M059J (cell line): ENCODE measurements around the gene NOP56. TPM values are rescaled to one million over a fixed set of nuclear protein-coding genes. Genes with fewer than 3 reads are reported as not detected.

Source experiments
- DNase-seq: peaks from one replicate; pipeline ENCODE4 v3.0.0-alpha.2; 2012; ENCODE audit warnings: low read depth
- total RNA-seq: library from RNA; depleted of rRNA; stranded (reverse); fragments of >200 nt; shearing (Covaris generic); gene quantifications from 2 replicates; pipeline ENCODE4 v1.2.3, GENCODE V29; 2014; rRNA removed

The NOP56 gene, protein sequence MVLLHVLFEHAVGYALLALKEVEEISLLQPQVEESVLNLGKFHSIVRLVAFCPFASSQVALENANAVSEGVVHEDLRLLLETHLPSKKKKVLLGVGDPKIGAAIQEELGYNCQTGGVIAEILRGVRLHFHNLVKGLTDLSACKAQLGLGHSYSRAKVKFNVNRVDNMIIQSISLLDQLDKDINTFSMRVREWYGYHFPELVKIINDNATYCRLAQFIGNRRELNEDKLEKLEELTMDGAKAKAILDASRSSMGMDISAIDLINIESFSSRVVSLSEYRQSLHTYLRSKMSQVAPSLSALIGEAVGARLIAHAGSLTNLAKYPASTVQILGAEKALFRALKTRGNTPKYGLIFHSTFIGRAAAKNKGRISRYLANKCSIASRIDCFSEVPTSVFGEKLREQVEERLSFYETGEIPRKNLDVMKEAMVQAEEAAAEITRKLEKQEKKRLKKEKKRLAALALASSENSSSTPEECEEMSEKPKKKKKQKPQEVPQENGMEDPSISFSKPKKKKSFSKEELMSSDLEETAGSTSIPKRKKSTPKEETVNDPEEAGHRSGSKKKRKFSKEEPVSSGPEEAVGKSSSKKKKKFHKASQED
- total RNA-seq, result 120 and 163 TPM in 2 replicates

DNA sequence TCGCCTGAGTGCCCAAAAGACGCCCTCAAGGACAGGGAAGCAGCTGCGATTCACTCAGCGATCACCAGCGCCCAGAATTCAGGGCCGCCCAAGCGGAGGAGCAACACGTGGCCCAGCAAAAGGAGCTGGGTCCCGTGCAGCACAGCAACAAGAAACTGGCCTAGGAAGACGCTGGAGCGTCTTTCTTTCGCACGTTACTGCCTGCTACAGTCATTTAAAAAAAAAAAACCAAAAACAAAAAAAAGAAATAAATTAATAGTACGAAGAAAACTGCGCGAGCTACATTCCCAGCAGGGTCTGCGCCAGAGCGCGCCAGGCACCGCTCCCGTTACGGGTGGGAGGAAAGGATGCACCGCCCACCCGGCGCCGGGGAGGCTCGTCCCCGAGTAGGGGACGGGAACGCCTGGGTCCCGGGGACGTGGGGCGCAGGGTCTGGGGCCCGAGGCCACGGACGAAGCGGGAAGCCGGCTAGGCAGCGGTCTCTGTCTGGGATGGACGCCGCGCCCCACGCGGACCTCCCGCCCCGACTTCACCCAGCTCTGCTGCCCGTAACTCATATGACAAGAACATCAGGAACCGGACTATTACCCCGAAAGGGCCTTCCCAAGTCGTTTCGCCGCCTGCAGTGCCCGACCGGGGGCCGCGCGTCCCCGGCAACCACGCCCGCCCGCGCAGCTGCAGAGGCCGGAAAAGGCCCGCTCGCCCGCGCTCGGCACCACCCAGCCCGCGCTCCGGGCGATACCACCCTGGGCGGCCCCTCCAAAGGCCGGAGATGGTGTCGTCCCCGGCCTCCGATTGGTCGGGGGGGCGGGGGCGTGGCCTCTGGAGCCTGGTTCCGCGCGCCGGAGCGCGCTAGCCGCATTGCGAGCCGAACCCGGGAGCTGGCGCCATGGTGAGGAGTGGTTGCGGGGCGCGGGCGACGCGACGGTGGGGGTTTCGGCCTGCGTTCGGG, at the start of gene NOP56:
NOP56 (plus strand) TSS at position 861 of the 952 bp plus-strand sequence; CDS start at position 890, 29 bp downstream.
- peak; percentile 92 for DNase-seq

DNA sequence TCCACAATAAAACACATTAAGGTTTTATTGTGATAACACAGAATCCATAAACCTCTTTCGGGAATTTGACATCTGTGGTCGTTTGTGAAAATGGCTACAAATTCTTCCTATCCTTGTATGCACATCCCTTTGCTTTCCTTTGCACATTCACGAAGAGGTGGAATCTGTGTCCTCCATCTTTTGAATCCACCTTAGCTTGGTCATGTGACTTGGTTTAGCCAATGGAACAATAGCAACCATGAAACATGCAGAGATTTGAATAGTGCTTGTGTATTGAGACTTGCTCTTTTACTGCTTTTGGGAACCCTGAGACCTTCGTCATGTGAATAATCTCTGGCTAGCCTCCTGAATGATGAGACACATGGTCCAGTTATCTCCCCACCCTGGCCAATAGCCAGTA, 49.7 kb upstream of the NOP56 start:
- DNase-seq, result peak; percentile 50

DNA sequence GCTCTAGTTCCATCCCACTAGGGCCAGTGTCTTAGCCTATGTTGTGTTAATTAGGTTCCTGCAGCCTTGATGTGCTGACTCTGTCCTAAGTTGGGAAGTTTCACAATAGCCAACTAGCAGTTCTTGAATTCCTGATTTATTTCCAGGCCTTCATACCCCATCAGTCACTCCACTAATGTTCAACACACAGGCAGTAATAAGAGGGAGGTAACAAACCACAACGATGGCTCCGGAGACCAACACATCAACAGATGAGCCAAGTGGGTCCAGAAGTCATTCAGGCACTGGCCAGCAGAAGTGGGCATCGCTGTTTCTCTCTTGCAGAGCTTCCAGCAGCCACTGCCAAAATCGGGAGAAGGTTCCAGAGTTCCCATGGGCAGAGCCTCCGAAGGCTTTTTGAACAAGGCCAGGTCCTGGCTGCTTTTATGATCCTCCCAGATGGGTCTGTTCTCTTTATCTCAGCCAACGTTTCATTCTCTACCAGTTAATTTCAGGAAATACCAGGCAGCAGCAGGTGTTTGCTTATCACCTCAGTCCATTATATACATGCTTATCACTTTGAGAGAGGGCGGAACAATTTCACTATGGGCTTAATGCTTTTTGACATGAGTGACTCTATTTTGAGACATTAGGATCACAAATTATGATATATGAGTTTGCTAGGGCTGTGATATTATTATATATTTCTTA, 48.5 kb upstream of the NOP56 start:
- DNase-seq, result no peak

DNA sequence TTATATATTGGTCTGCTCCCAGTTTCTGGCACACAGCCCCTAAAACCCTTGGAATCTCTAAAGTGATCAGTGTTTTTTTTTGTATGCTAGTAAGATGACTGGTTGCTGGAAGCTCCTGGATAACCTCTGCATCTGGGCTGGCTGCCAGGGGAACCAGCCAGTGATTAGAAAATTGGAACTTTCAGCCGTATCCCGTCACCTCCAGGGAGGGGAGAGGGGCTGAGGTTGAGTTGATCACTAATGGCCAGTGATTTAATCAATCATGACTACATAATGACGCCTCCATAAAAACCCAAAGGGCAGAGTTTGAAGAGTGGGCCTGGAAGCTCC, 48.0 kb upstream of the NOP56 start:
- peak; percentile 12 for DNase-seq

DNA sequence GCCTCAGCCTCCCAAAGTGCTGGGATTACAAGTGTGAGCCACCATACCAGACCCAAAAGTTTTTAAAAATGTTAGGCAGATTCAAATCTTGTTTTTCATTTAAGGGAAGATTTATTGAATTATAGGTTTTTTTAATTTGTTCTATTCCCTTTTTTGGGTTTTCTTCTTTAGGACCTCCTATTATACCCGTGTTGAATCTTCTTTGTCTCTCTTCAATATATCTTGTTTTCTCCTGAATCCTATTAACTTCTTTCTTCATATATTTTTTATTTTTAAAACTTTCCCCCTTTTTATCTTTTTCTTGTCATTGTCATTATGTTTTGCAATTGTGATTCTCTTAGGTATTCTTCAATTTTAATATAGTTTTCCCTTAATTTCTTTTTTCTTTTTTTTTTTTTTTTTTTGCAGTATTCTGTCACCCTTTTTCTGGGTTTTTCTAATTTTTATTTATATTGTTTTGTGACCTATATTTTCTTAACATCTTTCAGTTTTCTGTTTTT, 45.9 kb upstream of the NOP56 start:
- DNase-seq, result no peak

DNA sequence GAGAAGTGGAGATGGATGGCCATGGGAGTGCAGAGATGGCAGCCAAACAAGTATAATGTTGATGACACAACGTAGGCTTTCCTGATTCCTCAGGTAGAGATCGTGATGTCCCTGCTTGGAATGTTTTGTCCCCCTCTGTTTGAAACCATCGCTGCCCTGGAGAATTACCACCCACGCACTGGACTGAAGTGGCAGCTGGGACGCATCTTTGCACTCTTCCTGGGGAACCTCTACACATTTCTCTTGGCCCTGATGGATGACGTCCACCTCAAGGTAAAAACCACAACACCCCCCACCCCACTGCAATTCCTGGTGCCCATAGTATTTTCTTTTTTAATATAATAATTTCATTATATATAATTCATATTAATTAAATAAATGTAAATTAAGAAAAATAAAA, 42.1 kb upstream of the NOP56 start:
- no peak for DNase-seq

DNA sequence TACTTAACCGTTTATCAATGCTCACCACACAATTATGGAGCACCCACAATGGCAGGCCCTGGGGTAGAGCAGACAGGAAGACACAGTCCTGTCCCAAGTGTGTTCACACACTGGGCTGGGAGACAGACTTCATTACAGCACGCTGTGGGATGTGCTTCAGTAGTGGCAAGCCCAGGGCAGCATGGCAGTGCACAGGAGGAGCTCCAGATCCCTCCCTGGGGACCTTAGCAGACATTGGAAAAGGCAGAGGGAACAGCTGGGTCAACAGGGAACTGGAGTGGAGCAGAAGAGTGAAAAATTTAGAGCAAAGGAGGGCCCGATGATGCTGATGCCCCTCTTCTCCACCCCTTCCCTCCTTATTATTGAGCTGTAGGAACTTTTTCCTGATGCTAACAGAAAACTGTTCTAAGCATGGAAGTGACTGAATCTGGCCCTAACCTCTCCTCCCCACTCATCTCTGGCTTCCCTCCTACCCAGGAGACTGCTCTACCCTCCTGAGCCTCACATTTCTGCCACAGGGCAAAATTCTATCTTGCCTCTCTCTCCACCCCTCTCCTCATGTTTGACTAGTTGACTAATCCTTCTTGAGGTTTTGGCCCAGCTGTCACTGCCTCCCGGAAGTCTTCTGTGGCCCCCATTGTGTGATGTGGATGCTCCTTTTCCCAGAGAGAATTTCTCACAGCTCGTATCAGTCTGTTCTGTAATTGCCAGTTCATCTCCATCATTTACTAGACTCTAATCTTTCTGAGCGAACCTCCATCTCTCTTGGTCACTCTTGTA, 41.3 kb upstream of the NOP56 start:
- DNase-seq, result peak; percentile 32

DNA sequence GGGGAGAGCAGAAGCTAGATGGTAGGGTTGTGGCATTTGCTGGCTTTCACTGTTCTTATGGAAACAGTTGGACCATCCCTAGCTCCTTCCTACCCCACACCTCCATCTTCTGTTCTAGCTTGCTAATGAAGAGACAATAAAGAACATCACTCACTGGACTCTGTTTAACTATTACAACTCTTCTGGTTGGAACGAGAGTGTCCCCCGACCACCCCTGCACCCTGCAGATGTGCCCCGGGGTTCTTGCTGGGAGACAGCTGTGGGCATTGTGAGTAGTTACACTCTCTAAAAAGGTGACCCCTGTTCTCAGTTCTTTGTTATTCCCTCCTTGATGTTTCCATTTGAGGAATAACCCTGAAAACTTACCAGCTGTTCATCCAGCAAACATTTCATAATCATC, 40.4 kb upstream of the NOP56 start:
- no peak for DNase-seq

DNA sequence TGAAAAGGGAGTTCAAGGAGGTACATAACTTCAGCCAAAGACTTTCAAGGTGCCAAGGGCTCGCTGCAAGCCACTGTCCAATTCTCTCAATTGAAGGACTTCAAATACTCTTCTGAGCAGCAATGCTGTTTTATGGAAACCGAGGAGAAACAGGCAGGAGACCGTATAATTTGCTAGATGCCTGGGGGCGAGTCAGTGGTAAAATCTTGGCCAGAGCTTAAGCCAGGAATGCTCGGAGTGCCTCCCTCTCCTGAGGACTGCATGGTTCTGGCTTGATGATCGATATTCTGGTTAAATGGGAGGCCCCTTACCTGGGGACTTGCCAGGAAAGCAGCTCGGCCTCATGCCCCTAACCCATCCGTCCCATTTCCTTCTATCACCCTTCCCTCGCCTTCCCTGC, 35.8 kb upstream of the NOP56 start:
- DNase-seq, result peak; percentile 72

DNA sequence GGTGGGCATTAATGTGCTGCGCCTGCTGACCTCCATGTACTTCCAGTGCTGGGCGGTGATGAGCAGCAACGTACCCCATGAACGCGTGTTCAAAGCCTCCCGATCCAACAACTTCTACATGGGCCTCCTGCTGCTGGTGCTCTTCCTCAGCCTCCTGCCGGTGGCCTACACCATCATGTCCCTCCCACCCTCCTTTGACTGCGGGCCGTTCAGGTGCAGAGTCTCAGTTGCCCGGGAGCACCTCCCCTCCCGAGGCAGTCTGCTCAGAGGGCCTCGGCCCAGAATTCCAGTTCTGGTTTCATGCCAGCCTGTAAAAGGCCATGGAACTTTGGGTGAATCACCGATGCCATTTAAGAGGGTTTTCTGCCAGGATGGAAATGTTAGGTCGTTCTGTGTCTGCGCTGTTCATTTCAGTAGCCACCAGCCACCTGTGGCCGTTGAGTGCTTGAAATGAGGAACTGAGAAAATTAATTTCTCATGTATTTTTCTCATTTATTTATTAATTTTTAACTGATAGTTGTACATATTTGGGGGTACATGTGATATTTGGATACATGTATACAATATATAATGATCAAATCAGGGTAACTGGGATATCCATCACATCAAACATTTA, 35.2 kb upstream of the NOP56 start:
- peak; percentile 57 for DNase-seq

DNA sequence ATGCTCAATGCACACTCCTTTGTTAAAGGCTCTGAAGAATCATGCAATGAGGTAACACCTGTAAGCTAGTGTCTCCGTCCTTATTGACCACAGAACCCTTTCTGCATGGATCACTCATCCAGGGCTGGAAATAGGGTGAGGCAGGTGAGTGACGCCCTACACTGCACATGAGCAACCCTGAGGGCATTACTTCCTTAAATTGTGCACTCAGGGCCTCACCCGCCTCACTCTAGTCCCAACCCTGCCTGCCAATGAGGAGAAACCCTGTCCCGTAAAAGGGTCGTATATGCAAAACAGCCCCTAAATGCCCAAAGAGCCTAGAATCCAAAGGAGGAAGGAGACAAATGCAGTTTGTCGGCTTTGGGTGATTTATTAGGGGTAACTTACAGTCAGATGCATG, 33.6 kb upstream of the NOP56 start:
- no peak for DNase-seq

DNA sequence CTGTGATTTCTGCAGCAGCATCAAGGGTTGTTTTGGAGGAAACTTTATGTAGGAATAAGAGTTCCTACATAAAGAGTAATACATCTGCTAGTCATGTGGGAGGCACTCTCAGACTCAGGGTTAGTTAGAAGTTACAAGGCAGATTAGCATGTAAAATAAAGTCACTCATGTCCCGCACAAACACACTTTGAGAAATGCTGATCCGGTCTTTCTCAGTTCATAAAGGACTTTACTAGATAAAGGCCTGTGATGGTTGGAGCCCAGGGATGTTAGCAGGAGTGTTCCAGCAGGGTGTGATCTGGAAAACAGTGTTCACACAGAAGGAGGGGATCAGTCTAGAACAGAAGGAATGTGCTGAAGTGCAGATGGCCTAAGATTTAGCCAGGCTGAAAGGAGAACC, 33.1 kb upstream of the NOP56 start:
- no peak for DNase-seq

DNA sequence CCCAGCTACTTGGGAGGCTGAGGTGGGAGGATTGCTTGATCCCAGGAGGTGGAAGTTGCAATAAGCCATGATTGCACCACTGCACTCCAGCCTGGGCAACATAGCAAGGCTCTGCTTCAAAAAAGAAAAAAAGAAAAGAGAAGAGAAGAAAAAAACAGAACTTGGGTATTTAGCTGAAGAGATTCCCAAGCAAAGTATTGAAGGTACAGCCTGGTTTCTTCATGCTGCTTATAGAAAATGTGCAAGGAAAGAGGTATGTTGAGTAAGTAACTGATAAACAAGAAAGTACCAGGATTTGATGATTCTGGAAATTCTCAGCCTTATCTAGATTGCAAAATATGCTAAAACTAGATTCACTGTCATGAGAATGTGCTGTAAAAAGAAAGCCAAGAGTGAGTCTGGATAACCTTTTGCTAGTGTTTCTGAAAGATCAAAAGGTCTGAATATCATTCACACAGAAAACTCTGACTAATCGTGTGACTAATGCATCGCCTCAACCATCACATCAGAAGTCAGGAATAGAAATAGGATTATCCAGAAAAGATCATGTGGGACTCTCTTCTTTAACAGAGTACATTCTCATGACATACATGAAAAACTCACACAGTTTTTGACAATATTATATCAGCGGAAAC, 32.4 kb upstream of the NOP56 start:
- peak; percentile 79 for DNase-seq

DNA sequence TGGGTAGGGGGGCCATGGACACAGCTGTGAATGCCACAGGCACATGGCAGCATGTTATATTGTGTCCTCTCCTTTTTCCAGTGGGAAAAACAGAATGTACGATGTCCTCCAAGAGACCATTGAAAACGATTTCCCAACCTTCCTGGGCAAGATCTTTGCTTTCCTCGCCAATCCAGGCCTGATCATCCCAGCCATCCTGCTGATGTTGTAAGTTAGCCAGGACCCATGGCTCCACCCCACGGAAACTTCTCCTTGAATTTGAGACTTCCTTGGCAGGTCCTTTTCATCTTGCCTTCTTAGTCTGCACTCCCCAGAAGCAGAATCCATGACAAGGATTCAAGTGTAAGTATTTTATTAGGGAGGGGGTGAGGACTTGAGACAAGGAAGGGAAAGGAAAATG, 28.2 kb upstream of the NOP56 start:
- no peak for DNase-seq

DNA sequence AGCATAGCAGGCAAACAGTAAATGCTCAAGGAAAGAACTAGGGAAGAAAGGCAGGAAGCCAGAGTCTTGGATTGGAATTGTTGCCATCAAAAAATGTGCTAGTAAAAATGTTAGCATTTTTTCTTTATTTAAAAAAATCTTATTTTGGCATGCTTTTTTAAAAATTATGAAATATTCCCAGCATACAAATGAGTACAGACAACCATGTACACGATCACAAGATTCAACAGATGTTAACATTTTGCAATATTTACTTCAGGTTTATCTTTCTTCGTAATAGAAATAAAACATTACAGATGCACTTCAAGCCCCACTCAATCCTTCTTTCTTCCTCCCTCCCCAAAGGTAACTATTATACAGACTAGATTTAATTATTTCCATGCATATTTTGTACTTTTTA, 27.4 kb upstream of the NOP56 start:
- DNase-seq, result no peak

DNA sequence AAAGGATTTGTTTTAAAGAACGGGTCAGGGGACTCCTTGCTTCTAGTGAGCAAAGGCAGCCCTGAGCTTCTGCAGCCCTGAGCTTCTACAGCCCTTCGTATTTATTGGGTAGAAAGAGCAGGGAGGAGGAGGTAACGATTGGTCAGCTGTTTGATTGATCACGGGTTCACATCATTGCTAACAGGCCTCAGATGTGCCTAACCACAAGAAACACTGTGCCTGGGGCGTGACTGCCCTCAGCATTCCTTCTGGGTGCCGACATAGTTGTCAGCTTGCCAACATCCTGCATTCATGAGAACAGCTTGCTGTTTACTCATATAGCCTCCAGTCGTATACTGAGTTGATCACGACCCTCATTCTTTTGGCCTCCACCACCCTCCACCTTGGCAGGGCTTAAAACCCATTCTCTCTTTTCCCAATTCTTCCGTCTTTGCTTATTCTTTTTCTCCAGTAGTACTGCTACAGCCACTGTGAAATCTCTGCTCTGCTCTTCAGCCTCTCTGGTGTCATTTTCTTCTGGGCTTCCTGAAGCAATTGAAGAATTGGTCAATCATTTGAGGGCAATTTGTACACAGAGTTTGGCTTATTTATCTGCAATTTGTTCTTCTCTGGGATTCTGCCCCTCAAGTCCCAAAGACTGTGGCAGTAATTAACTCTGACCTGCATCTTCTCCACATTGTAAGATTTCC, 25.4 kb upstream of the NOP56 start:
- DNase-seq, result peak; percentile 90

DNA sequence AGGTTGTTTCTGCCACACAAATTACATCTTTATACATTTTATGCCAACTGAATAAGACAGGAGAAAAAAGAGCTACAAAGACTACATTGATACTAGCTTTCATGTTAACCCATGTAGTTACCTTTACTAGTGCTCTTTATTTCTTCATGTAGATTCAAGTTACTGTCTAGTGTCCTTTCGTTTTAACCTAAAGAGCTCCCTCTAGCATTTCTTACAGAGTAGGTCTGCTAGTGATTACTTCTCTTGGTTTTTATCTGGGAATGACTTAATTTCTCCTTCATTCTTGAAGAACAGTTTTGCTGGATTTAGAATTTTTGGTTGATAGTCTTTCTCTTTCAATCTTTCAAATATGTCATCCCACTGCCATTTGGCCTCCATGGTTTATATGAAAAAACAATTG, 21.2 kb upstream of the NOP56 start:
- DNase-seq, result peak; percentile 31

DNA sequence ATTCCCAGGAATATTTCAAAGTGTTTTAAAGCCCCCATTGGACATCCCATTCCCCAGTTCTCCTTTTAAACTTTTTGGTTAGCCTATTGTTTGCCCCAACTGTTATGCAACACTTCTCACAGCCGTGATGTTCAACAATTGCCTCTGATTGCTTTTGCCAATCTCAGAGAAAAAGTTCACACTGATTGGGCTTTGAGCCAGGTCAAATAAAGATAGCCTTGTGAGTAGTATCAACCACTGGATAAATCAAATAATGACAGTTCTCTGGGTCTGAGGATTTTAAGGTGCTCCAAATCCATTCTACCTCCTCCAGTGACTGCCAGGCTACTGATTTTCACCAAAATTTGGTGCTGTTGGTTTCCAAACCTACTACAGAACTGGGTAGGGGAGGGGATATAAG, 19.1 kb upstream of the NOP56 start:
- no peak for DNase-seq

DNA sequence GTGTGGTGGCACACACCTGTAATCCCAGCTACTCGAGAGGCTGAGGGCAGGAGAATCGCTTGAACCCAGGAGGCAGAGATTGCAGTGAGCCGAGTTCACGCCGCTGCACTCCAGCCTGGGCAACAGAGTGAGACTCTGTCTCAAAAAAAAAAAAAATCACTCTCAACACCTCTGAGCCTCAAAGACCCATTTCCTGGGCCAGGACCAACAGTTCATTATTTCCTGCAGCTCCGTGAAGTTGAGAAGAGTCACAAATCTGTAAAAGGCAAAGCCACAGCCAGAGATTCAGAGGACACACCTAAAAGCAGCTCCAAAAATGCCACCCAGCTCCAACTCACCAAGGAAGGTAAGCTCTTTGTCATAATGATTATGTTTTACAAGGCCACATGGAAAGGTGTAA, 15.2 kb upstream of the NOP56 start:
- DNase-seq, result no peak
